ENCODE data around the gene TIMM21.
A peak's percentile ranks its signal among the peaks of the same experiment; 100 is the strongest.

- TF ChIP-seq FOXM1 (IDR thresholded peaks at IDR 0.05; ENCODE audit: borderline replicate concordance, low read depth): no peak
- peak; percentile 8; the same call in 1 of the 2 replicates for TF ChIP-seq CEBPB (IDR thresholded peaks at IDR 0.05)
- TF ChIP-seq TAF1 (IDR thresholded peaks at IDR 0.05; ENCODE audit: low read depth): no peak
These were observed 25.1 kb upstream of the TIMM21 start for GRCh38 chr18:74123200-74123599.
